Retina (tissue), 1 donor: ENCODE results near the gene PPIP5K2.

Experiments
- DNase-seq: peaks from one replicate; pipeline ENCODE4 v3.0.0-alpha.2; 2016

PPIP5K2 gene

GRCh38 chr5:103255691-103256090 lies 135.6 kb downstream of the PPIP5K2 start:
- no peak for DNase-seq

- no peak for DNase-seq
These were observed 136.1 kb downstream of the PPIP5K2 start for GRCh38 chr5:103256178-103256577.

DNA sequence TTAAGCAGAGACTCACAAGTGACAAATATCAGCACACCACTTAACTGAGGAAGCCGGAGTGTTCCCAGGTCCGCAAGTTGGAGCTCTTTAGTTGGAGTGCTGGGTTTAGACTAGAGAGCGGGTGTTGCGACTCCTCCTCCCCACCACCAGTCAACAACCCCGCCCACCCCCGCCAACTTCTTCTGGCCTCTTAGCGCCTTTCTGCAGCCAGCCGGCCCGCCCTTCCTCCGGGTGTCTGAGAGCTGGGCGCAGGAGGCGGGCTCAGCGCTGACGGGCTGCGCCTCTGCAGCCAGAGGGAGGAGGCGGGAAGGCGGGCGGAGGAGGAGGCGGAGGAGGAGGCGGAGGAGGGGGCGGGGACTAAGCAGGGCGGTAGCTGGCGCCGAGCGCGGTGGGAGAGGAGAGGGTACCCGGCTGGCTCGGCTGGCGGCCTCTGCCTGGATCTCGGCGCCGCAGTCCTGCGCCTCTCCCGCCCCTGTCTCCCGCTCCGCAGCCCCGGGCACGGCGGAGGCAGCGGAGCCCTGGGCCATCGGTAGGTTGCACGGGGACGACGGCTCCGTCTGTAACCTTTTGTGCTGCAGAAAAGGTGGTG lies 138.4 kb downstream of the PPIP5K2 start, which contains the start of gene MACIR:
MACIR (plus strand) TSS at position 396 of the 589 bp plus-strand sequence. CDS start 17,157 bp downstream, outside the sequence.
- DNase-seq = peak; percentile 96

DNA sequence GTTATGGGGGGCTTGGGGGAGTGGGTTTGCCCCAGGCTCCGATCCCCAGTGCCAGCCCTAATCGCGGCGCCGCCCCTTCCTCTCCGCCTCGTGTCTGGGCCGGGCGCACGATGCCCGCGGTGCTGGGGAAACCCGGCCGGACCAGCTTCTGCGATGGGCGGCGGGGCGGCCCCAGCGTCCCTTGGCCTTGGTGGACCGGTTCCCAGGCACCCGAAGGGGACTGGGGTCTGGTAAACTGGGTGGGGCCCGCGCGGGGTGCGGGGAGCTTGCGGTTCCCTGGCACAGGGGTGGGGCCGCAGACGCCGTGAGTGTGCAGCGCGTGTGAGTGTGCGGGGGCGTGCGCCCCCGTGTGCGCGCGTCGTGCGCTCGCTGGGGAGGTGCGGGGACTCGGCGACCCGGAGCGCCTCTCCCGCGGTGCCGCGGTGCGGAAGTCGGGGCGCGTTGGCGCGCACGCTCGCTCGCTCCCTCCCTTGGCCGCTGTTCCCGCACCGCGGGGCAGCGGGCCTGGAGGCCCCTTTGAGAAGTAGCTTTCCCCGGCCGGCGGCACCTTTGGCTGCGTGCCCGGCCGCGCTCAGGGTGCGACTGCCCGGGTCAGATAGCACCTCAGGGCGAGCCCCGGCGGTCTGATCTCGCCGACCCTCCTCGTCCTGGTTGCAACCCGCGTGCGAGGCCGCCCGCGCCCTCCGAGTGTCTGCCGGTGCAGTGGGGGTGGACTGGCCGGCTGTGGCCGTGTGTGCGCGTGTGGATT lies 139.0 kb downstream of the PPIP5K2 start:
- peak; percentile 93 for DNase-seq

DNA sequence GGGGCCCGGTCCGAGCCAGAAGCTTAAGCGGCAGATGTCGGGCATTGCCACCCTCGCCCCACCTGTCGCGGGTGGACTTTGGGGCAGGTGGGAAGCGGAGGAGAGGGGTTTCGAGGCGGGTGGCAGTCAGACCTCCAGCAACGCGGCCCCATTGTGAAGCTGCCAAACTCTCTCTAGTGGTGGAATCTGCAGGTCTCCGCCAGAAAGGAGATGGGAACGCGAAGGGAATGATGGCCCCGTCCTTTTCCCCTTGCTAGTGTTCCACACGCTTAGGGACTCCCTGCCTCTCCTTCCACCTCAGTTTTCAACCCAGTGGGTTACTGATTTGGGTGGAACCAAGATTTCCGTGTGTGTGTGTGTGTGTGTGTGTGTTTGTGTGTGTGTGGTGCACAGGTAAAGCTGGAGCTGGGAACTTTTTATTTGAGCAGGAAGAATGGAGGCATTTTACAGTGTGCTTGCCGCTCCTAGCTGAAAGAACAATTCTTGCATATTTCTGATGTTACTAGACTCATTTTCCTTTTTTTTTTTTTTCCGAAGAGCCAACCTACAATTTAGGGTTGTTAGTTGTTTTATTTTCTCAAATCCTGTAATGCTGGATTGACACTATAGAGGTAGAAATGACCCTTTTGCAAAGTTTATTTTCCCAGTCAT lies 139.7 kb downstream of the PPIP5K2 start:
- DNase-seq = no peak

DNA sequence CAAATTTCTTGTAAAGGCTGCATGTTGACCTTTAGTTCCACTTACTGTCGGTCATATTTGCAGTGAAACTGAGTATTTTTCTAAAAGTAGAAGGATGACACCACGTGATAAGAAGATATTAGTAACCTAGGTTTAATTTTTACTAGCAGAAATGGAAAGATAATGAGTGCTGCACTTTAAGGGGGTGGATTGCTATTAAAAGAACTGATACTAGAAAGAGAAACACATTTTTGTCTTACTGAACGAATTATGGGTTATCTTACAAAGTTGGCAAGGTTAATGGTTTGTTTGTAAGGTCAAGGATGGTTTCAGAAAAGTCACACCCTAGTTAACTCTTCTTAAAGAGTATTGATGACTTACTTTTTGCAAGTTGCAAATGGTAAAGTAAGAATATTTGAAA lies 140.8 kb downstream of the PPIP5K2 start:
- no peak for DNase-seq
